DND-41 (cell line): ENCODE results near the gene ATG9B.

Experiments used
- ATAC-seq: fragments of 200-7000 bp; cut with Tn5 transposase; 3 replicates; pipeline ENCODE4 v1.9.1; 2021; ENCODE audit warnings: low read depth; ENCODE audit not compliant: insufficient read depth
- DNase-seq: peaks from one replicate; pipeline ENCODE4 v3.0.0-alpha.2; 2020
- H2AFZ ChIP-seq: 2 replicates; pipeline ENCODE4 v1.6.0; 2012; ENCODE audit warnings: low read depth, low read length
- H3K27ac ChIP-seq: 2 replicates; pipeline ENCODE4 v1.5.1; 2012; ENCODE audit warnings: low read length, inconsistent platforms
- H3K27me3 ChIP-seq: fragments of 200-600 bp; sonication (generic); 2 replicates; pipeline ENCODE4 v1.6.0; 2012; ENCODE audit warnings: low read length, mild to moderate bottlenecking, inconsistent platforms; ENCODE audit not compliant: insufficient read depth, poor library complexity
- H3K36me3 ChIP-seq: 2 replicates; pipeline ENCODE4 v1.5.1; 2012; ENCODE audit warnings: low read length, inconsistent platforms; ENCODE audit not compliant: insufficient read depth
- H3K4me1 ChIP-seq: 2 replicates; pipeline ENCODE4 v1.5.1; 2012; ENCODE audit warnings: mild to moderate bottlenecking, low read length; ENCODE audit not compliant: insufficient read depth
- H3K4me2 ChIP-seq: 2 replicates; pipeline ENCODE4 v1.6.0; 2012; ENCODE audit warnings: mild to moderate bottlenecking, moderate library complexity, low read length, inconsistent platforms; ENCODE audit not compliant: insufficient read depth
- H3K4me3 ChIP-seq, 2 experiments: fragments of 200-600 bp in 1 of 2; shearing (Covaris generic) in 1 of 2; 2 replicates each; pipeline ENCODE4 v1.5.1; 2012 to 2016; ENCODE audit warnings: inconsistent platforms in 2 of 2, low read length in 2 of 2, mild to moderate bottlenecking in 2 of 2, low read depth in 1 of 2, moderate library complexity in 1 of 2
- H3K79me2 ChIP-seq: 2 replicates; pipeline ENCODE4 v1.6.0; 2012; ENCODE audit warnings: low read length, inconsistent platforms; ENCODE audit not compliant: insufficient read depth
- H3K9ac ChIP-seq: 2 replicates; pipeline ENCODE4 v1.6.0; 2012; ENCODE audit warnings: low read depth, mild to moderate bottlenecking, inconsistent platforms, low read length, moderate library complexity
- H3K9me3 ChIP-seq: 2 replicates; pipeline ENCODE4 v1.5.1; 2012; ENCODE audit warnings: low read length, moderate library complexity, mild to moderate bottlenecking, inconsistent platforms; ENCODE audit not compliant: insufficient read depth, severe bottlenecking
- H4K20me1 ChIP-seq: 2 replicates; pipeline ENCODE4 v1.6.0; 2012; ENCODE audit warnings: low read length; ENCODE audit not compliant: insufficient read depth
- CTCF ChIP-seq: IDR thresholded peaks from 2 replicates; pipeline ENCODE4 v1.5.1; 2012; ENCODE audit warnings: borderline replicate concordance, low read length, moderate library complexity, mild to moderate bottlenecking; ENCODE audit not compliant: poor library complexity, severe bottlenecking; ENCODE audit errors: extremely low read depth
- EZH2 ChIP-seq: IDR thresholded peaks from 3 replicates; pipeline ENCODE4 v1.6.1; 2012; ENCODE audit warnings: borderline replicate concordance, low read depth, mild to moderate bottlenecking, moderate library complexity, low read length, inconsistent platforms; ENCODE audit not compliant: severe bottlenecking

The ATG9B gene

GRCh38 chr7:151018421-151019129, 5.7 kb downstream of the ATG9B start:
- no peak for DNase-seq

GRCh38 chr7:151017953-151018420, 6.3 kb downstream of the ATG9B start:
- Histone ChIP-seq H3K4me2 (peak overlapping the region; percentile 86), H3K27me3 (peaks cover 3% of the 10 kb centered on the region)

More at GRCh38 chr7:151018421-151019129, 5.7 kb downstream of the ATG9B start:
- peak overlapping the region in 1 of 2 experiments; percentile 57; a peak in 2 of 4 replicates for H3K4me3 ChIP-seq
- ATAC-seq = no peak
- no peak for TF ChIP-seq CTCF
- no peak for TF ChIP-seq EZH2
- peaks cover 17% of the 10 kb centered on the region for H3K4me1 ChIP-seq
- no peaks in the 10 kb centered on the region for H3K79me2 ChIP-seq
- peak overlapping the region; percentile 77 for H2AFZ ChIP-seq
- no peaks in the 10 kb centered on the region for H3K36me3 ChIP-seq
- peak overlapping the region; percentile 53 for H3K9ac ChIP-seq
- H3K4me2 ChIP-seq = peak overlapping the region; percentile 86
- no peaks in the 10 kb centered on the region for H4K20me1 ChIP-seq
- no peaks in the 10 kb centered on the region for H3K9me3 ChIP-seq
- 0 out of 2 replicates have a peak overlapping the region, but pooled peaks have one; percentile 37 for H3K27ac ChIP-seq
- H3K27me3 ChIP-seq = peaks cover 3% of the 10 kb centered on the region

GRCh38 chr7:151017370-151017952, 6.8 kb downstream of the ATG9B start:
- DNase-seq (no peak), ATAC-seq (no peak; the same call in 2 of the 3 replicates)
- H3K4me2 ChIP-seq = peak overlapping the region; percentile 86
- peak overlapping the region; percentile 53 for H3K9ac ChIP-seq
- peak overlapping the region; percentile 77 for H2AFZ ChIP-seq
- no peaks in the 10 kb centered on the region for H3K79me2 ChIP-seq
- peak overlapping the region; percentile 53; the same call in 1 of the 2 replicates for H3K27ac ChIP-seq
- TF ChIP-seq EZH2 = no peak
- TF ChIP-seq CTCF = no peak
- peak overlapping the region in 1 of 2 experiments; percentile 57; a peak in 2 of 4 replicates for H3K4me3 ChIP-seq
- H3K36me3 ChIP-seq = no peaks in the 10 kb centered on the region
- no peaks in the 10 kb centered on the region for H3K9me3 ChIP-seq
- peaks cover 17% of the 10 kb centered on the region for H3K4me1 ChIP-seq
- no peaks in the 10 kb centered on the region for H4K20me1 ChIP-seq
- H3K27me3 ChIP-seq = peaks cover 3% of the 10 kb centered on the region

More at GRCh38 chr7:151017953-151018420, 6.3 kb downstream of the ATG9B start:
- Histone ChIP-seq H3K9ac (peak overlapping the region; percentile 53), H4K20me1 (no peaks in the 10 kb centered on the region), H3K27ac (peak overlapping the region; percentile 53; the same call in 1 of the 2 replicates), H3K79me2 (no peaks in the 10 kb centered on the region), H3K9me3 (no peaks in the 10 kb centered on the region), H3K4me1 (peaks cover 17% of the 10 kb centered on the region), H3K4me3 (peak overlapping the region in 1 of 2 experiments; percentile 57; a peak in 3 of 4 replicates), H3K36me3 (no peaks in the 10 kb centered on the region), H2AFZ (peak overlapping the region; percentile 77)
- ATAC-seq = peak; percentile 99
- DNase-seq = peak; percentile 90
- TF ChIP-seq CTCF (peak; percentile 99), EZH2 (no peak)
